DLD1 (cell line): ENCODE results near the gene COL11A1.
"Not testable (repeated sequence)": the region's sequence is repeated elsewhere in the genome, so short reads cannot be mapped to it uniquely, and the experiment has no call there.

Experiments used
- in situ Hi-C: cut with HindIII; loops from 2 replicates; pipeline ENCODE4 v1.10.0; 2017; ENCODE audit warnings: low sequenced_read_pairs

Gene COL11A1

GRCh38 chr1:102933362-102933761, 175.0 kb downstream of the COL11A1 start:
- in situ Hi-C loops = not testable (repeated sequence)

- in situ Hi-C loops = no loop called here
These were observed 188.7 kb downstream of the COL11A1 start for GRCh38 chr1:102919659-102920058.

DNA sequence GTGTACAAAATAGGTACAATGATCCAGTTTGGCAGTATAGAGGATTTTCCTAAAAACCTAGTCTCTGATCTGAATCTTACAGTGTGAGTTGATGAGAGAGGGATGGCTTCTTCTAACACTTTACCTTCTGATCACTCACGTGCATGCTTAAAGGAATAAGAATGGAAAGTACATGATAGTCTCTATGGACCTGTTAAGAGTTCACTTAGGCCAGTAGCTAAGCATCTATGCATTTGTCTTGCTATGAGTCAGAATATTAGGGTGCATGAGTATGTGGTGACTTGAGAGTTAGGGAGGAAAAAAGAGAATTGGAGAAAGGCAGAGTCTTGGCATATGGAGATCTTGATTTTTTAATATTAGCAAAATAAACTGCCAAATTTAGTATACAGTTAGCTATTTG, 206.3 kb downstream of the COL11A1 start:
- in situ Hi-C loops = no loop called here

DNA sequence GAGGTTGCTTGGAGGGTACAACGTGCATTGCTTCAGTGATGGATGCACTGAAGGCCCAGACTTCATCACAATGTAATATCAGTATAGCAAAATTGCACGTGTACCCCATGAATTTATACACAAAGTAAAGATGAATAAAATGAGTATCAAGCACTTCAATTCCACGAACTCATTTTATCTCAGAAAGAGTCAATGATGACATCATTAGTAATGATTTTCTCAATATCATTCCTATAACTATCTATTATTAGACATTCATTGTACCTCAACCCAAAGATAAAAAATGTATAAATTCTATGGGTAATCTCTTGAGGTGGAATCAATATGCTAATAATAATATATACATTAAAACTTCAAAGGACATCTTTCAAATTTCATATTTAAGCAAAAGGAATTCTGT, 208.4 kb downstream of the COL11A1 start:
- in situ Hi-C loops = no loop called here

DNA sequence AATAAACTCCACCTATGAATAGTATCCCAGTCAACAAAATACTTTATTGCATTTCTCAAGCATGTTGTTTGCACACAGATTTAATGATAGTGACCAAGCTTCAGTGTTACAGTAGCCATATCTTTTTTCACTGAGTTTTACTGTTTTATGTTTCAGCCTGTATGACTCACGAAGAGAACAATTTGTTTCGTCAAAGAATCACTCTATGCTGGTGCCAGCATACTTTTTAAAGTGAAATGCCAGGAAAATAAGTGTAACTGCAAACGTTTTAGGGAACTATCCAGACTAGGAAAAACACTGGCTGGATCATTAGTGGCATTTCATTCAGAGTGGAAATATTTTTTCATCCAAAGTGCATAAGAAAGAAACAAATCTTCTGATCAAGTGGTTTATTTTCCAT, 210.8 kb downstream of the COL11A1 start:
- in situ Hi-C loops = no loop called here

DNA sequence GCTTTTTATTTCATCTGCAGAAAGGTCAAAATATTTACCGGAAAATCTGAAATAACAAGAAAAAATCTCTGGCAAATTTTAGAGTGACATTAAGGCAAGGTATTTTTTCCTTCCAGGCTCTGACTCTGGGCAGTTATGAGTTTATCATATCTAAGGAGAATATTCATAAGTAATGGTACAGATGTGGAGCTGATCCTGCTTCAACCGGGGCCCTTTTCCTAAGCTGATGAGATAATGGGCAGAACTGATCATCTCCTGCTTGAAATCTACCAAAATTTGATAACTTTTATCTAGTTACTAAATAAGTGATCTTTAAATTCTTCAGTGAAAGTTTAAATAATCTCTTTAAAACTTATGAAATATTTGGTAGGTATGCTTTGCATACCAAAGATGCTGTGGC, 211.6 kb downstream of the COL11A1 start:
- in situ Hi-C loops = no loop called here

GRCh38 chr1:102896286-102896685, 212.0 kb downstream of the COL11A1 start:
- in situ Hi-C loops = no loop called here

DNA sequence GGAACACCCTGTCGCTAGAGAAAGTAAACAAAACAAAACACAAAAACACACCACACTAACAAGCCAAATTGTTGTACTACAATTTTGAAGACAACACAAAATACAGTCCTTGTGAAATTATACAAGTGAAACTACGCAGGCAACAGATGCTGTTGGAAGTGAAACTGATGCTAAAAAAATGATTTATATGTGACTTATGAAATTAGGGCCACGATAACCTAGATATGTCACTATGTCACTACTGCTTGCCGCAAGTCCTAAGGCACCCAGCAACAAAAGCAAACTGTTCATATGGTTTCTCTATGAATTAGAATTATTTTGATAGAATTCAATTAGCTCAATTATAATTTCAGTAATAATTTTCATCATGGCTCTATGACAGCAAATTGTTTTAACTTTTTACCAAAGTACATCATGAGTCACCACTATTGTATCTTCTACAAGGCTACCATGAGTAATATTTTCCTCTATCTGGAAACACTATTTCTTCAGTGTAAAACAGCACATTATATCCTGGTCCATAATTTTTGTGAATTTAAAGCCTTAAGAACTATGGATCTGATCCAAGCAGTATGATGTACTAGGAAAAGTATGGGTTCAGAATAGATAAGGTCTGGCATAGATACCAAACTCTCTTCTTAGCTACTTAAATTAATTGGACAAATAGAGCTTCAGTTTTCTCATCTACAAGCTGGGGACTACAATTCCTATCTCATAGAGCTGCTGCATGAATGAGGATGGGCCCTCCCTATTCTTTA, 216.3 kb downstream of the COL11A1 start:
- in situ Hi-C loops = no loop called here

DNA sequence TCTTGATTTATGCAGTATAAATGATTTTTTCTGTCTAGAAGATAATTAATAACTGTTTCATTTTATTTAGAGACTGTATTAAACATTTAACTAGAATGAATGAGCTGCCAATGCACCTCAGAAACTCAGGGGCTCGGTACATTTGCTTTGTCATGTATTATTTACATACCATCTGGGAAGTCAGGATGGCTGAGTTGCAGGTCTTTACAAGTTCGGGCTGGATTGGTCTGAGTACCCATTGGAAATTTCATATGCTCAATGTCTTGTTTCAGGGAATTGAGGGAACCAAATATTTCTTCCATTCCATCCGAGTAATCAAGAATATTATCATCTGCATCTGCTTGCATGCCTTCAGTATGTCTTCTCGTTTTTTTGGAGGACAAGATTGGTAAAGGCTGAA, 221.7 kb downstream of the COL11A1 start:
- in situ Hi-C loops = no loop called here

- in situ Hi-C loops = no loop called here
These were observed 224.1 kb downstream of the COL11A1 start for GRCh38 chr1:102884238-102884637.

DNA sequence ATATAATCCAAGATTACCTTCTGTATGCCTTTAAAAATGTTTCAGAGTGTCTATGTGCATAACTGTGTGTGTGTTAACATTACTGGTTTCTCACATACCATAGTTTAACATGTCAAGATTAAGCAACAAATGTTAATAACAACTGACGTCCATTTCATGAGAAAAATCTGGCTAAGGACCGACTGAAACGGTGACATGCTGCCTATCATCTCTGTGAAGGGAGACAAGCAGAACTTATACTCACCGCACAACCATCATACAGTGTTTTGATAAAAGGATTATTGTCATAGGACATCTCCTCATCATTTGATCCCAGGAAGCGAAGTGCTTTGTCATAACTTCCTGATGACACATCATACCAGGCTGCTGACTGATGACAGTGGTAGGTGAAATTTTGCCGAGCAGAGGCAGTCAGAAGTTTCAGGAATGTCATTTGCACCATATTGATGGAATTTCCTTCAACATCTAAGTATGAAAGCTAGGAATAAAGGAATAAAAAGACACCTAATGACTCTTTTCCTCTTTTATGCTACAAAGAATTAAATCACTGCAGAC, 228.8 kb downstream of the COL11A1 start:
- in situ Hi-C loops = no loop called here

DNA sequence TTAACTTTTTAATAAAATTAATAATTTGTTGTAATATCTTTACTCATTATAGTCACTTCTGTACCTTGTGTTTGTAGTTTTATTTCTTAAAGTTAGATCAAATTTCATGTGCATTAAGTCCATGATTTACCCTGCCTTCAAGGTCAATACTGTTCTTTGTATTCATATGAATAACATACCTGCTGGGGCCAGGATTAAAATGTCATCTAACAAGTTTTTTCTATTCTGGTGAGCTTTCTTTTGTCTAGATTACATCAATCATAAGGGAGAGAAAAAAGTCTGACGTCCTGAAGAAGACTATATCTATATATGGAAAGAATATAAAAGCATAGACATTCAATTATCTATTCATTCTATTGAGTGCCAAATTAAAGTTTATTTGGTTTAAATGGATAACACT, 232.6 kb downstream of the COL11A1 start:
- in situ Hi-C loops = no loop called here

- in situ Hi-C loops = no loop called here
These were observed 235.8 kb downstream of the COL11A1 start for GRCh38 chr1:102872526-102872925.

GRCh38 chr1:102872097-102872496, 236.2 kb downstream of the COL11A1 start:
- in situ Hi-C loops = no loop called here

GRCh38 chr1:102863704-102864103, 244.6 kb downstream of the COL11A1 start:
- in situ Hi-C loops = no loop called here

DNA sequence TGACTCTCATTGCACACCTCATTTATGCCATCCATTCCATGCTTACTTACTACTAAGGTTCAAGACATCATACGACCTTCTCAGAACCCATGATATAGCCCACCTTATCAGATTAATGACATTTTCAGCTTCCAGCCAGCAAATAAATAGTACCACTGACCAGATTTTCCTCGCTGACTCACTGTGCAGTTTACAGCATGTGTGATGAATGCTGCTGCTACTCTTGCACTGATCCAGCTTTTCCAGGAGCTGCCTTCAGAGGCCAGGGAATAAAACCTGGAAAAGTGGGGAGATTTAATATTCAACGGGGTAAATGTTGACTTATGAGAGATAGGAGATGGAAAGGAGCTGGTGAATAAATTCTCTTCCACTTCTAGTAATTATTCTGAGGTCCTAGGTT, 247.1 kb downstream of the COL11A1 start:
- in situ Hi-C loops = no loop called here

- in situ Hi-C loops = no loop called here
These were observed 249.6 kb downstream of the COL11A1 start for GRCh38 chr1:102858695-102859094.

GRCh38 chr1:102857251-102857650, 251.1 kb downstream of the COL11A1 start:
- in situ Hi-C loops = no loop called here

GRCh38 chr1:102853701-102854187, 254.6 kb downstream of the COL11A1 start:
- in situ Hi-C loops = no loop called here

DNA sequence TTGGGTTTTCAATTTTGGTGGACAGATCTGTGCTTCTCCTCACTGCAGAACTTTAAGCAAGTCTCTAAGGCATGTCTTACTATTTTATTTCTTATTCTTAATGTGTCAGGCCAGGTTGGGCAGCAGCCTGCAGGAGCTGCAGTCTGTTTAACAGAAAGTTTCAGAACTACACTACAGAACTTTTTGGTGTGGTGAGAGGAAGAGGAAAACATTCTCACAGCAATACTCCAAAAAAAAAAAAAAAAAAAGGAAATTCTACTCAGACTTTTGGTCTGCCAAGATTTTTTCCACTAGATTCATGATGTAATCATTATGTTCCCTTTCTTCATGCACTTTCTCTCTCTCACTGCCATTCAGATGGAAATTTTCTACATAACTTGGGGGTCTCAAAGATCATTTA, 255.2 kb downstream of the COL11A1 start:
- in situ Hi-C loops = no loop called here

DNA sequence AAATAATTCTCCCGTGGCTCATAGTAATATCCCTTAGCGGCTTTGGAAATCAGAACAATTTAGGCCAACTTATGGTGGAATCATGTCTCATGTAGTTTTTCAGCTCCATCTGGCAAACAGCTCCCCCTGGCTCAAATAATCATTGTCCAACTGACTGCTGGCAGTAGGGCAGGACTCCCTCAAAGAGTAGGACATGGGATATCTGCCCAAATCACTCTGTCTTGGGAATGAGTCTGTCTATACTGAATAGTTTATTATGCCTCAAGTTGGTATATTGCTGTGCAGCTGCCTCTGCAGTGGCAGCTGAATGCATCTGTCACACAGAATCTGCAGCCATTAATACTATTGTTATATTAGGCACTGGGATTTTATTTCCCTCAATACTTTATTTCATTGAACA, 255.7 kb downstream of the COL11A1 start:
- in situ Hi-C loops = no loop called here

DNA sequence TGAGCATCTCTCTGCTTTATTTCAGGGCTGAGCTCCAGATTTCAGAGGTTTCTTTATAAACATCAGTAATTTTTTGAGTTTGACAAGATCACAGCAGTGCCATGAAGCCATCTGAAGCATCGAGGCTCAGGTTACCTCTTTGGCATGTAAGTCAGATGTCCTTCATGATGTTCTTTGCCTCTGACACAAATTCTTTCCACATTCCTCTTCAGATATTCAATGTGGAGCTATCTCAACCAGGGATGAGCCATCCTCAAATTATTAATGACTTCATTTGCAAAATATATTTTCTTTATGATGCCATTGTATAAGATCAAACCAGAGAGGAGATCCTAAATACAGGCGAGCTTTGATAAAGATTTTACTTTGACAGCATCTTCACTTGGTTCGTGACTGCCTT, 256.7 kb downstream of the COL11A1 start:
- in situ Hi-C loops = no loop called here

DNA sequence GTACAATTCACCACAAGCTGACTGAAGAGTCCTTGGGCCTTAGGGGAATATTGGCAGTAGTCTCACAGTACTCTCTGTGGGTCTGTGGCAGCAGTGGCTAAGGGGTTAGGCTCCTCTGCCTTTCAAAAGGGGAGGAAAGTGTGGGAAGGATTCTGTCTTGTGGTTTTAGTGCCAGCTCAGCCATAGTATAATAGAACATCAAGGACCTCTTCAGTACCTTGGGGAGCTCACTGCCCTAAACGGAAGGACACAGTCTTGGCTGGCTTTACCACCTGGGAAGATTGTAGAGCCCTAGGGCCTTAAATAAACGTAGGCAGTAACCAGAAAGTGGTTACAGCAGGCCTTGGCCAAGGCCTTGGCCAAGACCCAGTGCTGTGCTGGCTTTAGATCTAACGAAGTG, 265.7 kb downstream of the COL11A1 start:
- in situ Hi-C loops = no loop called here
